H9 (cell line): ENCODE measurements around the gene MRRF. TPM values are rescaled to one million over a fixed set of nuclear protein-coding genes. Genes with fewer than 3 reads are reported as not detected.

Source experiments
- DNase-seq: peaks from one replicate; pipeline ENCODE4 v3.0.0-alpha.2; 2017
- H2AFZ ChIP-seq: one replicate; pipeline ENCODE4 v1.6.1; 2013; ENCODE audit warnings: mild to moderate bottlenecking, low read length, control low read depth, moderate library complexity
- H2AK5ac ChIP-seq: 2 replicates; pipeline ENCODE4 v1.6.1; 2013; ENCODE audit warnings: low read length, control low read depth, mixed read lengths; ENCODE audit not compliant: insufficient read length
- H2BK120ac ChIP-seq: one replicate; pipeline ENCODE4 v1.6.1; 2013; ENCODE audit warnings: low read depth, mild to moderate bottlenecking, low read length, control low read depth, inconsistent platforms; ENCODE audit not compliant: poor library complexity, severe bottlenecking
- H2BK12ac ChIP-seq: 2 replicates; pipeline ENCODE4 v1.6.1; 2013; ENCODE audit warnings: low read length, control low read depth, mixed read lengths, low read depth; ENCODE audit not compliant: insufficient read length
- H2BK15ac ChIP-seq: 2 replicates; pipeline ENCODE4 v1.6.1; 2013; ENCODE audit warnings: low read depth, low read length, control low read depth
- H2BK20ac ChIP-seq: one replicate; pipeline ENCODE4 v1.6.1; 2013; ENCODE audit warnings: low read depth, mild to moderate bottlenecking, low read length, control low read depth, inconsistent platforms; ENCODE audit not compliant: poor library complexity, severe bottlenecking
- H2BK5ac ChIP-seq: 2 replicates; pipeline ENCODE4 v1.6.1; 2013; ENCODE audit warnings: low read length, control low read depth, mixed read lengths; ENCODE audit not compliant: insufficient read length
- H3K14ac ChIP-seq: 2 replicates; pipeline ENCODE4 v1.6.1; 2013; ENCODE audit warnings: low read length, control low read depth; ENCODE audit not compliant: insufficient read depth
- H3K18ac ChIP-seq: 2 replicates; pipeline ENCODE4 v1.6.1; 2013; ENCODE audit warnings: low read depth, mild to moderate bottlenecking, mixed read lengths, low read length, control low read depth; ENCODE audit not compliant: insufficient read length
- H3K23ac ChIP-seq: 2 replicates; pipeline ENCODE4 v1.6.1; 2013; ENCODE audit warnings: low read length, control low read depth, mixed read lengths, low read depth; ENCODE audit not compliant: insufficient read length
- H3K23me2 ChIP-seq: 2 replicates; pipeline ENCODE4 v1.6.1; 2013; ENCODE audit warnings: low read depth, mild to moderate bottlenecking, mixed read lengths, low read length, control low read depth; ENCODE audit not compliant: insufficient read length, poor library complexity, severe bottlenecking
- H3K27ac ChIP-seq: 2 replicates; pipeline ENCODE4 v1.5.1; 2013; ENCODE audit warnings: low read length, control low read depth, mixed read lengths, low read depth; ENCODE audit not compliant: insufficient read length
- H3K27me3 ChIP-seq: 2 replicates; pipeline ENCODE4 v1.6.1; 2013; ENCODE audit warnings: low read length, control low read depth, inconsistent platforms; ENCODE audit not compliant: insufficient read depth
- H3K4ac ChIP-seq: 2 replicates; pipeline ENCODE4 v1.6.1; 2013; ENCODE audit warnings: low read depth, mild to moderate bottlenecking, control low read depth, inconsistent platforms, low read length, moderate library complexity
- H3K4me1 ChIP-seq: 2 replicates; pipeline ENCODE4 v1.6.1; 2013; ENCODE audit warnings: low read length, control low read depth, inconsistent platforms; ENCODE audit not compliant: insufficient read depth
- H3K4me2 ChIP-seq: 2 replicates; pipeline ENCODE4 v1.6.1; 2013; ENCODE audit warnings: low read length, control low read depth, mixed read lengths; ENCODE audit not compliant: insufficient read length, insufficient read depth
- H3K56ac ChIP-seq: 2 replicates; pipeline ENCODE4 v1.6.1; 2013; ENCODE audit warnings: low read depth, mild to moderate bottlenecking, mixed read lengths, low read length, control low read depth; ENCODE audit not compliant: insufficient read length
- H3K79me1 ChIP-seq: 2 replicates; pipeline ENCODE4 v1.6.1; 2013; ENCODE audit warnings: low read depth, mild to moderate bottlenecking, moderate library complexity, low read length, control low read depth, inconsistent platforms; ENCODE audit not compliant: insufficient read depth, poor library complexity, severe bottlenecking
- H3K79me2 ChIP-seq: 2 replicates; pipeline ENCODE4 v1.6.1; 2013; ENCODE audit warnings: low read length, control low read depth, inconsistent platforms; ENCODE audit not compliant: insufficient read depth
- H3K9ac ChIP-seq: 2 replicates; pipeline ENCODE4 v1.6.1; 2013; ENCODE audit warnings: low read length, control low read depth, mixed read lengths; ENCODE audit not compliant: insufficient read length; ENCODE audit errors: extremely low read depth
- H3K9me3 ChIP-seq: one replicate; pipeline ENCODE4 v1.6.1; 2013; ENCODE audit warnings: low read depth, low read length, inconsistent platforms; ENCODE audit not compliant: control insufficient read depth
- H3T11ph ChIP-seq: one replicate; pipeline ENCODE4 v1.6.1; 2013; ENCODE audit warnings: mild to moderate bottlenecking, low read length, control low read depth, inconsistent platforms
- H4K20me1 ChIP-seq: one replicate; pipeline ENCODE4 v1.6.1; 2013; ENCODE audit not compliant: control insufficient read depth, insufficient read length, insufficient read depth
- H4K5ac ChIP-seq: 2 replicates; pipeline ENCODE4 v1.6.1; 2013; ENCODE audit warnings: low read depth, mild to moderate bottlenecking, mixed read lengths, low read length, control low read depth; ENCODE audit not compliant: insufficient read length
- H4K8ac ChIP-seq: replicated peaks from 2 replicates; pipeline ENCODE4 v1.6.1; 2013; ENCODE audit warnings: low read length, control low read depth, mixed read lengths, low read depth; ENCODE audit not compliant: insufficient read length
- H4K91ac ChIP-seq: 2 replicates; pipeline ENCODE4 v1.6.1; 2013; ENCODE audit warnings: low read depth, mild to moderate bottlenecking, moderate library complexity, mixed read lengths, low read length, control low read depth; ENCODE audit not compliant: insufficient read length
- H3K27ac Mint-ChIP-seq, 3 experiments: 2 replicates in 2 of 3; 3 replicates in 1 of 3; pipeline ENCODE4 v1.8.0; 2020 to 2021; ENCODE audit warnings: mixed read lengths in 3 of 3, mild to moderate bottlenecking in 1 of 3, moderate library complexity in 1 of 3
- H3K27me3 Mint-ChIP-seq: 2 replicates; pipeline ENCODE4 v1.8.0; 2021; ENCODE audit warnings: low read depth, mild to moderate bottlenecking, moderate library complexity, mixed read lengths
- H3K36me3 Mint-ChIP-seq, 3 experiments: 2 replicates in 2 of 3; 3 replicates in 1 of 3; pipeline ENCODE4 v1.8.0; 2020 to 2021; ENCODE audit warnings: low read depth in 3 of 3, mixed read lengths in 3 of 3; ENCODE audit not compliant: insufficient read depth in 1 of 3
- H3K4me1 Mint-ChIP-seq, 2 experiments: 2 replicates each; pipeline ENCODE4 v1.8.0; 2020; ENCODE audit warnings: mixed read lengths in 2 of 2
- H3K4me3 Mint-ChIP-seq, 2 experiments: 2 replicates in 1 of 2; 3 replicates in 1 of 2; pipeline ENCODE4 v1.8.0; 2020 to 2021; ENCODE audit warnings: mild to moderate bottlenecking in 2 of 2, mixed read lengths in 2 of 2, moderate library complexity in 1 of 2
- H3K9me3 Mint-ChIP-seq, 2 experiments: 2 replicates in 1 of 2; 3 replicates in 1 of 2; pipeline ENCODE4 v1.8.0; 2020; ENCODE audit warnings: mild to moderate bottlenecking in 2 of 2, mixed read lengths in 2 of 2, moderate library complexity in 1 of 2
- WGBS: extraction: QIAGEN DNeasy Blood & Tissue Kit; methylation state at CpG from one replicate; pipeline ENCODE4 v1.1.7; 2013; ENCODE audit warnings: missing lambda C conversion rate, low lambda C conversion rate, mixed read lengths; ENCODE audit not compliant: insufficient read length; ENCODE audit errors: extremely low coverage; 5-methylcytosine and 5-hydroxymethylcytosine counted together
- total RNA-seq: library from RNA; stranded (reverse); gene quantifications from 2 replicates; pipeline ENCODE4 v1.2.1, GENCODE V29; 2021
- TF ChIP-seq, protein P1 (sequence below): fragments of 200-600 bp; sonication (generic); conservative IDR thresholded peaks from 3 replicates; pipeline ENCODE4 v1.8.0; 2021; ENCODE audit warnings: antibody characterized with exemption, mild to moderate bottlenecking

Gene MRRF
- total RNA-seq, 1 experiment from 2014 or later = 33.7 TPM

DNA sequence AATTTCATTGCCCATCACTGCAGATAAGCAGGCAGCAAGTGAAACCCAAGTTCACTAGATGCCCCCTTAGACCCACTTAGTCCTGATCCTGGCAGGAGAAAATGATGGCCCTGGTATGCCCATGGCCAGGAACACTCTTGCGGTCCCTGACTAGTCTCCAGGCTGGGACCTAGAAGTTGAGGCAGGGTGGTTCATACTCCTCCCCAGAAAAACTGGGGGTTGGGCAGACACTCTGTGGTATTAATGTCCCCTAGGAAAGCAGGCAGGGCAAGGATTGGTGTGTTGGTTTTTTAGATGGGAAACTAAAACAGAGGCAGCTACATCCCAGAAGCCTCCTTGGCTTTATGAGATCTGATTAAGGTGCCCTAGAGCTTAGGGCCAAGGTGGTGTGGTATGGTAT lies 49.0 kb upstream of the MRRF start:
- no peak overlapping the region for H3K23ac ChIP-seq
- no peak overlapping the region for H2BK15ac ChIP-seq
- no peaks in the 10 kb centered on the region for H3K79me1 ChIP-seq
- no peak overlapping the region for H4K8ac ChIP-seq
- H3K4ac ChIP-seq = no peak overlapping the region
- H3K4me2 ChIP-seq = no peak overlapping the region
- H3K27me3 ChIP-seq = peaks cover 76% of the 10 kb centered on the region
- H3K56ac ChIP-seq = no peak overlapping the region
- Mint-ChIP-seq H3K4me1 (peaks cover 27 to 39% of the 10 kb centered on the region in 2 experiments), H3K36me3 (peaks cover 0 to 7% (median 0%) of the 10 kb centered on the region in 3 experiments; a peak in 2 of 7 replicates), H3K27me3 (peaks cover 98% of the 10 kb centered on the region), H3K27ac (no peak overlapping the region), H3K9me3 (peaks cover 3 to 6% of the 10 kb centered on the region in 2 experiments), H3K4me3 (no peak overlapping the region)
- no peak overlapping the region for H2AK5ac ChIP-seq
- no peak overlapping the region for H2BK20ac ChIP-seq
- TF ChIP-seq, protein P1, sequence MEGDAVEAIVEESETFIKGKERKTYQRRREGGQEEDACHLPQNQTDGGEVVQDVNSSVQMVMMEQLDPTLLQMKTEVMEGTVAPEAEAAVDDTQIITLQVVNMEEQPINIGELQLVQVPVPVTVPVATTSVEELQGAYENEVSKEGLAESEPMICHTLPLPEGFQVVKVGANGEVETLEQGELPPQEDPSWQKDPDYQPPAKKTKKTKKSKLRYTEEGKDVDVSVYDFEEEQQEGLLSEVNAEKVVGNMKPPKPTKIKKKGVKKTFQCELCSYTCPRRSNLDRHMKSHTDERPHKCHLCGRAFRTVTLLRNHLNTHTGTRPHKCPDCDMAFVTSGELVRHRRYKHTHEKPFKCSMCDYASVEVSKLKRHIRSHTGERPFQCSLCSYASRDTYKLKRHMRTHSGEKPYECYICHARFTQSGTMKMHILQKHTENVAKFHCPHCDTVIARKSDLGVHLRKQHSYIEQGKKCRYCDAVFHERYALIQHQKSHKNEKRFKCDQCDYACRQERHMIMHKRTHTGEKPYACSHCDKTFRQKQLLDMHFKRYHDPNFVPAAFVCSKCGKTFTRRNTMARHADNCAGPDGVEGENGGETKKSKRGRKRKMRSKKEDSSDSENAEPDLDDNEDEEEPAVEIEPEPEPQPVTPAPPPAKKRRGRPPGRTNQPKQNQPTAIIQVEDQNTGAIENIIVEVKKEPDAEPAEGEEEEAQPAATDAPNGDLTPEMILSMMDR = no peak
- H2BK120ac ChIP-seq = no peak overlapping the region
- peaks cover 20% of the 10 kb centered on the region for H3K23me2 ChIP-seq
- no peaks in the 10 kb centered on the region for H3K79me2 ChIP-seq
- H2AFZ ChIP-seq = no peak overlapping the region
- no peak overlapping the region for H3T11ph ChIP-seq
- H3K9ac ChIP-seq = no peak overlapping the region
- H3K9me3 ChIP-seq = no peaks in the 10 kb centered on the region
- H3K18ac ChIP-seq = no peak overlapping the region
- H3K4me1 ChIP-seq = peaks cover 4% of the 10 kb centered on the region; the same call in 1 of the 2 replicates
- H2BK5ac ChIP-seq = no peak overlapping the region
- no CpG with 5 or more reads among the region's 1 CpG for WGBS
- no peak overlapping the region for H3K14ac ChIP-seq
- no peak overlapping the region for H4K5ac ChIP-seq
- no peak overlapping the region for H4K91ac ChIP-seq
- DNase-seq = no peak
- H4K20me1 ChIP-seq = peaks cover 2% of the 10 kb centered on the region
- H3K27ac ChIP-seq = no peak overlapping the region
- no peak overlapping the region for H2BK12ac ChIP-seq
